H9 (cell line): Measurements from ENCODE around the gene GIPC3. TPM values are rescaled to one million over a fixed set of nuclear protein-coding genes. Genes with fewer than 3 reads are reported as not detected.

Experiments used
- DNase-seq: peaks from one replicate; pipeline ENCODE4 v3.0.0-alpha.2; 2017
- H2AFZ ChIP-seq: one replicate; pipeline ENCODE4 v1.6.1; 2013; ENCODE audit warnings: mild to moderate bottlenecking, low read length, control low read depth, moderate library complexity
- H2AK5ac ChIP-seq: 2 replicates; pipeline ENCODE4 v1.6.1; 2013; ENCODE audit warnings: low read length, control low read depth, mixed read lengths; ENCODE audit not compliant: insufficient read length
- H2BK120ac ChIP-seq: one replicate; pipeline ENCODE4 v1.6.1; 2013; ENCODE audit warnings: low read depth, mild to moderate bottlenecking, low read length, control low read depth, inconsistent platforms; ENCODE audit not compliant: poor library complexity, severe bottlenecking
- H2BK12ac ChIP-seq: 2 replicates; pipeline ENCODE4 v1.6.1; 2013; ENCODE audit warnings: low read length, control low read depth, mixed read lengths, low read depth; ENCODE audit not compliant: insufficient read length
- H2BK15ac ChIP-seq: 2 replicates; pipeline ENCODE4 v1.6.1; 2013; ENCODE audit warnings: low read depth, low read length, control low read depth
- H2BK20ac ChIP-seq: one replicate; pipeline ENCODE4 v1.6.1; 2013; ENCODE audit warnings: low read depth, mild to moderate bottlenecking, low read length, control low read depth, inconsistent platforms; ENCODE audit not compliant: poor library complexity, severe bottlenecking
- H2BK5ac ChIP-seq: 2 replicates; pipeline ENCODE4 v1.6.1; 2013; ENCODE audit warnings: low read length, control low read depth, mixed read lengths; ENCODE audit not compliant: insufficient read length
- H3K14ac ChIP-seq: 2 replicates; pipeline ENCODE4 v1.6.1; 2013; ENCODE audit warnings: low read length, control low read depth; ENCODE audit not compliant: insufficient read depth
- H3K18ac ChIP-seq: 2 replicates; pipeline ENCODE4 v1.6.1; 2013; ENCODE audit warnings: low read depth, mild to moderate bottlenecking, mixed read lengths, low read length, control low read depth; ENCODE audit not compliant: insufficient read length
- H3K23ac ChIP-seq: 2 replicates; pipeline ENCODE4 v1.6.1; 2013; ENCODE audit warnings: low read length, control low read depth, mixed read lengths, low read depth; ENCODE audit not compliant: insufficient read length
- H3K23me2 ChIP-seq: 2 replicates; pipeline ENCODE4 v1.6.1; 2013; ENCODE audit warnings: low read depth, mild to moderate bottlenecking, mixed read lengths, low read length, control low read depth; ENCODE audit not compliant: insufficient read length, poor library complexity, severe bottlenecking
- H3K27ac ChIP-seq: 2 replicates; pipeline ENCODE4 v1.5.1; 2013; ENCODE audit warnings: low read length, control low read depth, mixed read lengths, low read depth; ENCODE audit not compliant: insufficient read length
- H3K27me3 ChIP-seq: 2 replicates; pipeline ENCODE4 v1.6.1; 2013; ENCODE audit warnings: low read length, control low read depth, inconsistent platforms; ENCODE audit not compliant: insufficient read depth
- H3K4ac ChIP-seq: 2 replicates; pipeline ENCODE4 v1.6.1; 2013; ENCODE audit warnings: low read depth, mild to moderate bottlenecking, control low read depth, inconsistent platforms, low read length, moderate library complexity
- H3K4me1 ChIP-seq: 2 replicates; pipeline ENCODE4 v1.6.1; 2013; ENCODE audit warnings: low read length, control low read depth, inconsistent platforms; ENCODE audit not compliant: insufficient read depth
- H3K4me2 ChIP-seq: 2 replicates; pipeline ENCODE4 v1.6.1; 2013; ENCODE audit warnings: low read length, control low read depth, mixed read lengths; ENCODE audit not compliant: insufficient read length, insufficient read depth
- H3K56ac ChIP-seq: 2 replicates; pipeline ENCODE4 v1.6.1; 2013; ENCODE audit warnings: low read depth, mild to moderate bottlenecking, mixed read lengths, low read length, control low read depth; ENCODE audit not compliant: insufficient read length
- H3K79me1 ChIP-seq: 2 replicates; pipeline ENCODE4 v1.6.1; 2013; ENCODE audit warnings: low read depth, mild to moderate bottlenecking, moderate library complexity, low read length, control low read depth, inconsistent platforms; ENCODE audit not compliant: insufficient read depth, poor library complexity, severe bottlenecking
- H3K79me2 ChIP-seq: 2 replicates; pipeline ENCODE4 v1.6.1; 2013; ENCODE audit warnings: low read length, control low read depth, inconsistent platforms; ENCODE audit not compliant: insufficient read depth
- H3K9ac ChIP-seq: 2 replicates; pipeline ENCODE4 v1.6.1; 2013; ENCODE audit warnings: low read length, control low read depth, mixed read lengths; ENCODE audit not compliant: insufficient read length; ENCODE audit errors: extremely low read depth
- H3K9me3 ChIP-seq: one replicate; pipeline ENCODE4 v1.6.1; 2013; ENCODE audit warnings: low read depth, low read length, inconsistent platforms; ENCODE audit not compliant: control insufficient read depth
- H3T11ph ChIP-seq: one replicate; pipeline ENCODE4 v1.6.1; 2013; ENCODE audit warnings: mild to moderate bottlenecking, low read length, control low read depth, inconsistent platforms
- H4K20me1 ChIP-seq: one replicate; pipeline ENCODE4 v1.6.1; 2013; ENCODE audit not compliant: control insufficient read depth, insufficient read length, insufficient read depth
- H4K5ac ChIP-seq: 2 replicates; pipeline ENCODE4 v1.6.1; 2013; ENCODE audit warnings: low read depth, mild to moderate bottlenecking, mixed read lengths, low read length, control low read depth; ENCODE audit not compliant: insufficient read length
- H4K8ac ChIP-seq: replicated peaks from 2 replicates; pipeline ENCODE4 v1.6.1; 2013; ENCODE audit warnings: low read length, control low read depth, mixed read lengths, low read depth; ENCODE audit not compliant: insufficient read length
- H4K91ac ChIP-seq: 2 replicates; pipeline ENCODE4 v1.6.1; 2013; ENCODE audit warnings: low read depth, mild to moderate bottlenecking, moderate library complexity, mixed read lengths, low read length, control low read depth; ENCODE audit not compliant: insufficient read length
- H3K27ac Mint-ChIP-seq, 3 experiments: 2 replicates in 2 of 3; 3 replicates in 1 of 3; pipeline ENCODE4 v1.8.0; 2020 to 2021; ENCODE audit warnings: mixed read lengths in 3 of 3, mild to moderate bottlenecking in 1 of 3, moderate library complexity in 1 of 3
- H3K27me3 Mint-ChIP-seq: 2 replicates; pipeline ENCODE4 v1.8.0; 2021; ENCODE audit warnings: low read depth, mild to moderate bottlenecking, moderate library complexity, mixed read lengths
- H3K36me3 Mint-ChIP-seq, 3 experiments: 2 replicates in 2 of 3; 3 replicates in 1 of 3; pipeline ENCODE4 v1.8.0; 2020 to 2021; ENCODE audit warnings: low read depth in 3 of 3, mixed read lengths in 3 of 3; ENCODE audit not compliant: insufficient read depth in 1 of 3
- H3K4me1 Mint-ChIP-seq, 2 experiments: 2 replicates each; pipeline ENCODE4 v1.8.0; 2020; ENCODE audit warnings: mixed read lengths in 2 of 2
- H3K4me3 Mint-ChIP-seq, 2 experiments: 2 replicates in 1 of 2; 3 replicates in 1 of 2; pipeline ENCODE4 v1.8.0; 2020 to 2021; ENCODE audit warnings: mild to moderate bottlenecking in 2 of 2, mixed read lengths in 2 of 2, moderate library complexity in 1 of 2
- H3K9me3 Mint-ChIP-seq, 2 experiments: 2 replicates in 1 of 2; 3 replicates in 1 of 2; pipeline ENCODE4 v1.8.0; 2020; ENCODE audit warnings: mild to moderate bottlenecking in 2 of 2, mixed read lengths in 2 of 2, moderate library complexity in 1 of 2
- WGBS: extraction: QIAGEN DNeasy Blood & Tissue Kit; methylation state at CpG from one replicate; pipeline ENCODE4 v1.1.7; 2013; ENCODE audit warnings: missing lambda C conversion rate, low lambda C conversion rate, mixed read lengths; ENCODE audit not compliant: insufficient read length; ENCODE audit errors: extremely low coverage; 5-methylcytosine and 5-hydroxymethylcytosine counted together
- total RNA-seq: library from RNA; stranded (reverse); gene quantifications from 2 replicates; pipeline ENCODE4 v1.2.1, GENCODE V29; 2021
- TF ChIP-seq, protein P1 (sequence below): fragments of 200-600 bp; sonication (generic); conservative IDR thresholded peaks from 3 replicates; pipeline ENCODE4 v1.8.0; 2021; ENCODE audit warnings: antibody characterized with exemption, mild to moderate bottlenecking

Gene GIPC3
- total RNA-seq, 1 experiment from 2014 or later, result 1.6 TPM

DNA sequence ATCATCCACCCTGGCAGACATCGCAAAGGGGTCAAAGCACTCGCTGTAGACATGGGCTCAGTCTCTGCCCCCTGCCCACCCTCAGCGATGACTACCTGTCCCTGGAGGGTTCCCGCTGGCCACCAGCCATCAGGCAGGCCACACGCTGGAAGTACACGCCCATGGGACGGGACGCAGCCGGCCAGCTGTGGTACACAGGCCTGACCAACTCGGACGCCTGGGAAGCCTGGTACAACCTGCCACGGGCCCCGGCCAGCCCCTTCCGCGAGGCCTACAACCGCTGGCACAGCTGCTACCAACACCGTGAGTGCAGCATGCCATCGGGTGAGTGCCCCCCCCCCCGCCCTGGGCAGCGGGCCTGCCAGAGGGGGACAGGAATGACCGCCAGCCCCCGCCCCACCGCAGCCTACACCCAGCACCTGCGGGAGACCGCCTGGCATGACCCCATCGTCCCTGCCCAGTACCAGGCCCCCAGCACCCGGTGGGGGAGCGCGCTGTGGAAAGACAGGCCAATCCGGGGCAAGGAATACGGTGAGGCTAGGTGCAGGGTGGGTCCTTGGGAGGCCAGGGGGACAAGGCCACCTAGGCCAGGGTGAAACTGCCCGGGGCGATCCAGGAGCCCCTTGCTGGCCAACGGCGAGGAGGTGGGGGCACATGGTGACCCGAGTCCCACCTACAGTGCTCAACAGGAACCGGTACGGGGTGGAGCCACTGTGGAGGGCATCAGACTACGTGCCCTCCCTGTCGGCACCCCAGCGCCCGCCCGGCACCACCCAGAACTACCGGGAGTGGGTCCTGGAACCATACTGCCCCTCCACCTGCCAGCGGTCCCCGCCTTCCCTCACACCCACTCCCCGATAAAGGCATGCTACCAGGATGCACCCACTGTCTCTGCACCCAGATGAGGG lies 41.9 kb upstream of the GIPC3 start:
- no peak overlapping the region for H4K5ac ChIP-seq

More for the DNA sequence above, 41.9 kb upstream of the GIPC3 start:
- no peak overlapping the region for H3K9ac ChIP-seq
- TF ChIP-seq, protein P1, sequence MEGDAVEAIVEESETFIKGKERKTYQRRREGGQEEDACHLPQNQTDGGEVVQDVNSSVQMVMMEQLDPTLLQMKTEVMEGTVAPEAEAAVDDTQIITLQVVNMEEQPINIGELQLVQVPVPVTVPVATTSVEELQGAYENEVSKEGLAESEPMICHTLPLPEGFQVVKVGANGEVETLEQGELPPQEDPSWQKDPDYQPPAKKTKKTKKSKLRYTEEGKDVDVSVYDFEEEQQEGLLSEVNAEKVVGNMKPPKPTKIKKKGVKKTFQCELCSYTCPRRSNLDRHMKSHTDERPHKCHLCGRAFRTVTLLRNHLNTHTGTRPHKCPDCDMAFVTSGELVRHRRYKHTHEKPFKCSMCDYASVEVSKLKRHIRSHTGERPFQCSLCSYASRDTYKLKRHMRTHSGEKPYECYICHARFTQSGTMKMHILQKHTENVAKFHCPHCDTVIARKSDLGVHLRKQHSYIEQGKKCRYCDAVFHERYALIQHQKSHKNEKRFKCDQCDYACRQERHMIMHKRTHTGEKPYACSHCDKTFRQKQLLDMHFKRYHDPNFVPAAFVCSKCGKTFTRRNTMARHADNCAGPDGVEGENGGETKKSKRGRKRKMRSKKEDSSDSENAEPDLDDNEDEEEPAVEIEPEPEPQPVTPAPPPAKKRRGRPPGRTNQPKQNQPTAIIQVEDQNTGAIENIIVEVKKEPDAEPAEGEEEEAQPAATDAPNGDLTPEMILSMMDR, result no peak
- H2BK120ac ChIP-seq, result no peak overlapping the region
- no peaks in the 10 kb centered on the region for H3K27me3 ChIP-seq
- H2BK5ac ChIP-seq, result no peak overlapping the region
- no peaks in the 10 kb centered on the region for H3K4me1 ChIP-seq
- no peak overlapping the region for H2AFZ ChIP-seq
- H3K4ac ChIP-seq, result no peak overlapping the region
- H3K23ac ChIP-seq, result no peak overlapping the region
- no peaks in the 10 kb centered on the region for H3K9me3 ChIP-seq
- no peak overlapping the region for H3T11ph ChIP-seq
- WGBS, result no CpG with 5 or more reads among the region's 47 CpGs
- H3K23me2 ChIP-seq, result no peaks in the 10 kb centered on the region
- H3K14ac ChIP-seq, result no peak overlapping the region
- Mint-ChIP-seq H3K4me1 (peaks cover 7 to 14% of the 10 kb centered on the region in 2 experiments; a peak in 3 of 4 replicates), H3K4me3 (no peak overlapping the region), H3K36me3 (peaks cover 2 to 20% (median 17%) of the 10 kb centered on the region in 3 experiments; a peak in 6 of 7 replicates), H3K9me3 (no peaks in the 10 kb centered on the region), H3K27me3 (no peaks in the 10 kb centered on the region), H3K27ac (no peak overlapping the region)
- no peaks in the 10 kb centered on the region for H3K79me2 ChIP-seq
- H4K91ac ChIP-seq, result no peak overlapping the region
- H4K8ac ChIP-seq, result no peak overlapping the region
- H3K79me1 ChIP-seq, result no peaks in the 10 kb centered on the region
- no peak overlapping the region for H2BK15ac ChIP-seq
- H4K20me1 ChIP-seq, result no peaks in the 10 kb centered on the region
- DNase-seq, result no peak
- no peak overlapping the region for H2BK12ac ChIP-seq
- no peak overlapping the region for H3K4me2 ChIP-seq
- no peak overlapping the region for H2BK20ac ChIP-seq
- H3K18ac ChIP-seq, result no peak overlapping the region
- H3K56ac ChIP-seq, result no peak overlapping the region
- H2AK5ac ChIP-seq, result no peak overlapping the region
- no peak overlapping the region for H3K27ac ChIP-seq
